GM23338 (cell line): ENCODE data around the gene JUNB. TPM values are rescaled to one million over a fixed set of nuclear protein-coding genes. Genes with fewer than 3 reads are reported as not detected.

Experiments used
- ATAC-seq: fragments of 200-7000 bp; cut with Tn5 transposase; 3 replicates; pipeline ENCODE4 v1.9.1; 2020
- DNase-seq: peaks from one replicate; pipeline ENCODE4 v3.0.0-alpha.2; 2015; ENCODE audit warnings: low spot score
- H2AFZ ChIP-seq: fragments of 200-600 bp; sonication (generic); 2 replicates; pipeline ENCODE4 v1.8.0; 2016; ENCODE audit warnings: antibody characterized with exemption, mild to moderate bottlenecking, moderate library complexity
- H3F3A ChIP-seq: fragments of 200-600 bp; sonication (generic); replicated peaks from 2 replicates; pipeline ENCODE4 v1.8.0; 2017; ENCODE audit warnings: antibody characterized with exemption, mixed run types, low read depth
- H3K27ac ChIP-seq: fragments of 200-600 bp; sonication (generic); 2 replicates; pipeline ENCODE4 v1.6.1; 2016; ENCODE audit warnings: low read depth
- H3K27me3 ChIP-seq: fragments of 200-600 bp; sonication (generic); 2 replicates; pipeline ENCODE4 v1.8.0; 2016; ENCODE audit warnings: mild to moderate bottlenecking, mixed run types, moderate library complexity; ENCODE audit not compliant: insufficient read depth
- H3K36me3 ChIP-seq: fragments of 200-600 bp; sonication (generic); 2 replicates; pipeline ENCODE4 v1.8.0; 2016; ENCODE audit warnings: mild to moderate bottlenecking; ENCODE audit not compliant: insufficient read depth
- H3K4me1 ChIP-seq: fragments of 200-600 bp; sonication (generic); 2 replicates; pipeline ENCODE4 v1.8.0; 2016; ENCODE audit warnings: mild to moderate bottlenecking, moderate library complexity; ENCODE audit not compliant: insufficient read depth
- H3K4me2 ChIP-seq: fragments of 200-600 bp; sonication (generic); 2 replicates; pipeline ENCODE4 v1.7.1; 2017; ENCODE audit warnings: mixed run types
- H3K4me3 ChIP-seq: fragments of 200-600 bp; sonication (generic); 2 replicates; pipeline ENCODE4 v1.6.1; 2016; ENCODE audit warnings: mixed run types
- H3K79me2 ChIP-seq: fragments of 200-600 bp; sonication (generic); replicated peaks from 2 replicates; pipeline ENCODE4 v1.8.0; 2017; ENCODE audit warnings: mild to moderate bottlenecking; ENCODE audit not compliant: insufficient read depth
- H3K9me2 ChIP-seq: fragments of 200-600 bp; sonication (generic); 2 replicates; pipeline ENCODE4 v1.8.0; 2017; ENCODE audit not compliant: insufficient read depth
- H4K20me1 ChIP-seq: fragments of 200-600 bp; sonication (generic); replicated peaks from 2 replicates; pipeline ENCODE4 v1.8.0; 2017; ENCODE audit warnings: mild to moderate bottlenecking; ENCODE audit not compliant: insufficient read depth
- H3K27ac Mint-ChIP-seq: 2 replicates; pipeline ENCODE4 v1.8.0; 2020; ENCODE audit warnings: inconsistent platforms, mild to moderate bottlenecking, moderate library complexity, mixed read lengths
- H3K27me3 Mint-ChIP-seq: 3 replicates; pipeline ENCODE4 v1.8.0; 2022; ENCODE audit warnings: low read depth, mild to moderate bottlenecking, moderate library complexity, mixed read lengths, inconsistent platforms; ENCODE audit not compliant: insufficient read depth, poor library complexity
- H3K36me3 Mint-ChIP-seq: 3 replicates; pipeline ENCODE4 v1.8.0; 2021; ENCODE audit warnings: low read depth, mild to moderate bottlenecking, inconsistent platforms, moderate library complexity, mixed read lengths
- H3K4me1 Mint-ChIP-seq: 3 replicates; pipeline ENCODE4 v1.8.0; 2020; ENCODE audit warnings: mild to moderate bottlenecking, inconsistent platforms, mixed read lengths
- H3K4me3 Mint-ChIP-seq: 3 replicates; pipeline ENCODE4 v1.8.0; 2021; ENCODE audit warnings: moderate library complexity, mild to moderate bottlenecking, inconsistent platforms, mixed read lengths
- H3K9me3 Mint-ChIP-seq: 3 replicates; pipeline ENCODE4 v1.8.0; 2020; ENCODE audit warnings: moderate library complexity, mild to moderate bottlenecking, inconsistent platforms, mixed read lengths
- CREB1 ChIP-seq: fragments of 250-450 bp; sonication (Bioruptor Pico); IDR thresholded peaks from 2 replicates; pipeline ENCODE4 v1.5.0; 2020; ENCODE audit warnings: low read depth, mild to moderate bottlenecking, moderate library complexity
- CTCF ChIP-seq, 2 experiments: fragments of 200-600 bp in 1 of 2; sonication (generic) in 1 of 2; conservative IDR thresholded peaks; 2 replicates each; pipeline versions ENCODE4 v1.5.1 to v1.6.1; 2016 to 2017; ENCODE audit warnings: antibody characterized with exemption in 2 of 2, low read depth in 2 of 2, mild to moderate bottlenecking in 2 of 2, moderate library complexity in 1 of 2
- ETS1 ChIP-seq: IDR thresholded peaks from 2 replicates; pipeline ENCODE4 v1.6.1; 2016; ENCODE audit warnings: antibody characterized with exemption
- EZH2 ChIP-seq: fragments of 200-600 bp; sonication (generic); IDR thresholded peaks from one replicate; pipeline ENCODE4 v1.8.0; 2017; ENCODE audit warnings: antibody characterized with exemption, mild to moderate bottlenecking, low read depth; ENCODE audit not compliant: unreplicated experiment
- EZH2phosphoT487 ChIP-seq: fragments of 200-600 bp; sonication (generic); IDR thresholded peaks from one replicate; pipeline ENCODE4 v1.8.1; 2018; ENCODE audit warnings: antibody characterized with exemption; ENCODE audit not compliant: unreplicated experiment
- NANOG ChIP-seq: IDR thresholded peaks from 2 replicates; pipeline ENCODE4 v1.6.1; 2016; ENCODE audit warnings: antibody characterized with exemption, borderline replicate concordance
- POLR2AphosphoS5 ChIP-seq: IDR thresholded peaks from 2 replicates; pipeline ENCODE4 v1.6.1; 2016; ENCODE audit warnings: antibody characterized with exemption, low read depth
- ZNF114 ChIP-seq: fragments of 250-450 bp; sonication (Bioruptor Pico); IDR thresholded peaks from 2 replicates; pipeline ENCODE4 v1.5.0; 2020; ENCODE audit warnings: mild to moderate bottlenecking, moderate library complexity
- ZNF331 ChIP-seq: fragments of 250-450 bp; sonication (Bioruptor Pico); IDR thresholded peaks from 2 replicates; pipeline ENCODE4 v1.5.0; 2020; ENCODE audit warnings: low read depth, mild to moderate bottlenecking, moderate library complexity
- ZNF462 ChIP-seq: fragments of 250-450 bp; sonication (Bioruptor Pico); IDR thresholded peaks from 2 replicates; pipeline ENCODE4 v1.5.0; 2020; ENCODE audit warnings: mild to moderate bottlenecking, moderate library complexity
- polyA plus RNA-seq: library from polyadenylated mRNA; unstranded; fragments of >200 nt; fragmentation: Nextera tagmentation; extraction: Ambion mirVana; gene quantifications from 2 replicates; pipeline ENCODE4 v1.2.1, GENCODE V29; 2016
- total RNA-seq: library from RNA; depleted of rRNA; stranded (reverse); fragments of >200 nt; shearing (Covaris generic); gene quantifications from 2 replicates; pipeline ENCODE4 v1.2.3, GENCODE V29; 2014

The JUNB gene
- total and polyA plus RNA-seq, 2 experiments from 2014 or later: 7.7 to 20.2 TPM

- ATAC-seq (peak; percentile 1), DNase-seq (peak; percentile 94)
- Mint-ChIP-seq H3K36me3 (peaks cover 12% of the 10 kb centered on the region), H3K4me3 (peak overlapping the region; percentile 85), H3K27me3 (peaks cover 46% of the 10 kb centered on the region), H3K9me3 (peaks cover 3% of the 10 kb centered on the region; the same call in 2 of the 3 replicates), H3K4me1 (peaks cover 38% of the 10 kb centered on the region), H3K27ac (no peak overlapping the region)
- Histone ChIP-seq H3K36me3 (no peaks in the 10 kb centered on the region), H3K27me3 (peaks cover 27% of the 10 kb centered on the region), H3K4me3 (peak overlapping the region; percentile 83), H2AFZ (peak overlapping the region; percentile 47; the same call in 1 of the 2 replicates), H3K4me2 (peak overlapping the region; percentile 96), H3F3A (peaks cover 34% of the 10 kb centered on the region), H3K79me2 (no peaks in the 10 kb centered on the region), H3K4me1 (peaks cover 42% of the 10 kb centered on the region), H4K20me1 (no peaks in the 10 kb centered on the region), H3K9me2 (no peaks in the 10 kb centered on the region), H3K27ac (peak overlapping the region; percentile 90; the same call in 1 of the 2 replicates)
- TF ChIP-seq ETS1 (no peak), CREB1 (peak; percentile 7), EZH2 (no peak), CTCF (conservative IDR thresholded peaks at IDR 0.05; ENCODE audit: low read depth in 2 of 2) (no peak), POLR2AphosphoS5 (0 out of 2 replicates have a peak, but pooled peaks have one; percentile 52)
Measured at GRCh38 chr19:12792051-12792852, 966 bp downstream of the JUNB start.

- no peaks in the 10 kb centered on the region for H3K9me2 ChIP-seq
- peak overlapping the region; percentile 85 for H3K4me3 Mint-ChIP-seq
- peaks cover 35% of the 10 kb centered on the region for H3F3A ChIP-seq
- H3K4me1 Mint-ChIP-seq: peaks cover 38% of the 10 kb centered on the region
- no peak overlapping the region for H2AFZ ChIP-seq
- ATAC-seq: no peak
- H3K4me3 ChIP-seq: peak overlapping the region; percentile 83
- H3K27me3 Mint-ChIP-seq: peaks cover 46% of the 10 kb centered on the region
- peak overlapping the region; percentile 90 for H3K27ac ChIP-seq
- peaks cover 18% of the 10 kb centered on the region for H3K36me3 Mint-ChIP-seq
- H3K9me3 Mint-ChIP-seq: peaks cover 3% of the 10 kb centered on the region; the same call in 2 of the 3 replicates
- peaks cover 27% of the 10 kb centered on the region for H3K27me3 ChIP-seq
- DNase-seq: no peak
- peak overlapping the region; percentile 96 for H3K4me2 ChIP-seq
- no peaks in the 10 kb centered on the region for H4K20me1 ChIP-seq
- H3K79me2 ChIP-seq: no peaks in the 10 kb centered on the region
- peaks cover 40% of the 10 kb centered on the region for H3K4me1 ChIP-seq
- no peak overlapping the region for H3K27ac Mint-ChIP-seq
- no peaks in the 10 kb centered on the region for H3K36me3 ChIP-seq
- TF ChIP-seq ZNF331 (CRISPR knock-in tag) (no peak), ZNF114 (CRISPR knock-in tag) (no peak), NANOG (no peak), ZNF462 (CRISPR knock-in tag) (no peak), EZH2phosphoT487 (no peak), CREB1 (no peak)
Measured at GRCh38 chr19:12792853-12793289, 1.6 kb downstream of the JUNB start.
